Endothelial cell (in vitro differentiated cells): Measurements from ENCODE around the gene ZNF619. TPM values are rescaled to one million over a fixed set of nuclear protein-coding genes. Genes with fewer than 3 reads are reported as not detected.

Source experiments
- DNase-seq: peaks from one replicate; pipeline ENCODE4 v3.0.0; 2021; ENCODE audit warnings: low spot score
- H3K27ac Mint-ChIP-seq: one replicate; pipeline ENCODE4 v1.8.0; 2021; ENCODE audit warnings: mixed read lengths, inconsistent platforms; ENCODE audit not compliant: unreplicated experiment
- H3K27me3 Mint-ChIP-seq: one replicate; pipeline ENCODE4 v1.8.0; 2021; ENCODE audit warnings: mild to moderate bottlenecking, moderate library complexity, mixed read lengths, inconsistent platforms; ENCODE audit not compliant: unreplicated experiment
- H3K36me3 Mint-ChIP-seq: one replicate; pipeline ENCODE4 v1.8.0; 2021; ENCODE audit warnings: mild to moderate bottlenecking, low read depth, mixed read lengths, inconsistent platforms; ENCODE audit not compliant: unreplicated experiment
- H3K4me1 Mint-ChIP-seq: one replicate; pipeline ENCODE4 v1.8.0; 2021; ENCODE audit warnings: mild to moderate bottlenecking, mixed read lengths, inconsistent platforms; ENCODE audit not compliant: unreplicated experiment
- H3K4me3 Mint-ChIP-seq: one replicate; pipeline ENCODE4 v1.8.0; 2021; ENCODE audit warnings: mild to moderate bottlenecking, mixed read lengths, inconsistent platforms; ENCODE audit not compliant: unreplicated experiment
- H3K9me3 Mint-ChIP-seq: one replicate; pipeline ENCODE4 v1.8.0; 2021; ENCODE audit warnings: mixed read lengths, inconsistent platforms; ENCODE audit not compliant: unreplicated experiment
- CTCF ChIP-seq: fragments of 200-600 bp; sonication (generic); IDR thresholded peaks from one replicate; pipeline ENCODE4 v1.5.0; 2021; ENCODE audit warnings: antibody characterized with exemption; ENCODE audit not compliant: unreplicated experiment
- total RNA-seq: library from RNA; stranded (reverse); fragmentation: NEBNext Ultra II Directional; extraction: Animal tissue kit (Norgen Biotek cat#: 25700); gene quantifications from one replicate; pipeline ENCODE4 v1.2.1, GENCODE V29; 2021; ENCODE audit not compliant: unreplicated experiment

ZNF619 gene
- total RNA-seq, 1 donor from 2014 or later, result 8.0 TPM

- H3K4me1 Mint-ChIP-seq, result peaks cover 27% of the 10 kb centered on the region
- H3K36me3 Mint-ChIP-seq, result no peaks in the 10 kb centered on the region
- no peak for TF ChIP-seq CTCF
- H3K4me3 Mint-ChIP-seq, result no peak overlapping the region
- H3K27me3 Mint-ChIP-seq, result peaks cover 7% of the 10 kb centered on the region
- no peaks in the 10 kb centered on the region for H3K9me3 Mint-ChIP-seq
- DNase-seq, result no peak
- no peak overlapping the region for H3K27ac Mint-ChIP-seq
Observed at GRCh38 chr3:40502034-40502433, 25.1 kb downstream of the ZNF619 start.

- H3K9me3 Mint-ChIP-seq, result no peaks in the 10 kb centered on the region
- no peaks in the 10 kb centered on the region for H3K36me3 Mint-ChIP-seq
- H3K4me1 Mint-ChIP-seq, result peaks cover 12% of the 10 kb centered on the region
- no peak for TF ChIP-seq CTCF
- H3K27ac Mint-ChIP-seq, result peak overlapping the region; percentile 42
- H3K4me3 Mint-ChIP-seq, result peak overlapping the region; percentile 94
- peaks cover 5% of the 10 kb centered on the region for H3K27me3 Mint-ChIP-seq
- no peak for DNase-seq
Observed at GRCh38 chr3:40504636-40505430, 27.9 kb downstream of the ZNF619 start.

- DNase-seq, result peak; percentile 76
- Mint-ChIP-seq H3K27ac (peak within 1 kb of the TSS; percentile 64), H3K4me1 (peaks cover 11% of the 10 kb centered on the region), H3K4me3 (peak within 1 kb of the TSS; percentile 94), H3K36me3 (peaks cover 6% of the 10 kb centered on the region), H3K27me3 (peaks cover 2% of the 10 kb centered on the region), H3K9me3 (no peaks in the 10 kb centered on the region)
- no peak for TF ChIP-seq CTCF
Observed at GRCh38 chr3:40505599-40506462, 28.9 kb downstream of the ZNF619 start, which contains the start of gene ZNF620. TSS of gene ZNF620 (plus strand) at chr3:40506039. CDS start at chr3:40506353, 314 bp downstream.

GRCh38 chr3:40511031-40511718, 34.3 kb downstream of the ZNF619 start:
- no peaks in the 10 kb centered on the region for H3K9me3 Mint-ChIP-seq
- no peaks in the 10 kb centered on the region for H3K4me1 Mint-ChIP-seq
- H3K27me3 Mint-ChIP-seq, result no peaks in the 10 kb centered on the region
- H3K4me3 Mint-ChIP-seq, result no peak overlapping the region
- no peak overlapping the region for H3K27ac Mint-ChIP-seq
- no peak for TF ChIP-seq CTCF
- peaks cover 15% of the 10 kb centered on the region for H3K36me3 Mint-ChIP-seq
- DNase-seq, result no peak
